Heart right ventricle (tissue), 16 donors: ENCODE data around the gene ANO9. TPM values are rescaled to one million over a fixed set of nuclear protein-coding genes. Genes with fewer than 3 reads are reported as not detected.

ENCODE experiments used
- ATAC-seq, 8 donors: fragments of 200-7000 bp; cut with Tn5 transposase; one replicate each; pipeline ENCODE4 v1.9.1; 2020; ENCODE audit warnings: mild to moderate bottlenecking in 8 of 8, moderate library complexity in 8 of 8, moderate number of reproducible peaks in 1 of 8
- DNase-seq, 2 donors: peaks; one replicate each; pipeline ENCODE4 v3.0.0-alpha.2; 2020
- H3K27ac ChIP-seq, 10 donors: fragments of 200-600 bp; sonication (generic) in 2 of 10; one replicate each; pipeline versions ENCODE4 v1.5.0 to v1.8.0; 2020 to 2022; ENCODE audit warnings: mild to moderate bottlenecking in 3 of 10
- H3K27me3 ChIP-seq, 7 donors: fragments of 200-600 bp; one replicate each; pipeline ENCODE4 v1.8.0; 2021 to 2022; ENCODE audit warnings: mild to moderate bottlenecking in 2 of 7
- H3K36me3 ChIP-seq, 9 donors: fragments of 200-600 bp; sonication (generic) in 1 of 9; one replicate each; pipeline versions ENCODE4 v1.5.0 to v1.8.0; 2020 to 2022; ENCODE audit warnings: mild to moderate bottlenecking in 2 of 9
- H3K4me1 ChIP-seq, 9 donors: fragments of 200-600 bp; sonication (generic) in 1 of 9; one replicate each; pipeline versions ENCODE4 v1.5.0 to v1.8.0; 2020 to 2022; ENCODE audit warnings: mild to moderate bottlenecking in 4 of 9
- H3K4me3 ChIP-seq, 10 donors: fragments of 200-600 bp; sonication (generic) in 2 of 10; one replicate each; pipeline versions ENCODE4 v1.5.0 to v1.8.0; 2020 to 2022; ENCODE audit warnings: mild to moderate bottlenecking in 7 of 10, moderate library complexity in 2 of 10
- H3K9me3 ChIP-seq, 11 donors: fragments of 200-600 bp in 10 of 11; sonication (generic) in 2 of 11; one replicate each; pipeline versions ENCODE4 v1.5.0 to v1.8.0; 2013 to 2022; ENCODE audit warnings: mild to moderate bottlenecking in 2 of 11, control low read depth in 1 of 11, moderate library complexity in 1 of 11
- CTCF ChIP-seq, 9 donors: fragments of 200-600 bp; sonication (generic) in 2 of 9; IDR thresholded peaks; one replicate each; pipeline versions ENCODE4 v1.5.0 to v1.8.0; 2021 to 2022; ENCODE audit warnings: antibody characterized with exemption in 9 of 9, mild to moderate bottlenecking in 5 of 9, moderate library complexity in 1 of 9
- WGBS, 2 donors: extraction: QIAGEN DNeasy Blood & Tissue Kit; methylation state at CpG; one replicate each; pipeline ENCODE4 v1.1.7; 2013; ENCODE audit warnings: inconsistent platforms in 1 of 2; 5-methylcytosine and 5-hydroxymethylcytosine counted together
- intact Hi-C, 10 donors: fragments of 100-400 bp; cut with DNase I; formaldehyde crosslinking; loops; one replicate each; pipeline versions ENCODE4 v1.11.1 to v1.14.2; 2022
- polyA plus RNA-seq, 2 donors: library from polyadenylated mRNA; stranded (reverse); fragments of 200-250 nt; gene quantifications; one replicate each; pipeline ENCODE4 v1.2.3, GENCODE V29; 2013
- total RNA-seq, 10 donors: library from RNA; stranded (reverse); fragmentation: NEBNext Ultra II Directional in 3 of 10; extraction: Animal tissue kit (Norgen Biotek cat#: 25700) in 3 of 10; gene quantifications; one replicate each; pipeline versions ENCODE4 v1.2.1 to v1.2.4, GENCODE V29; 2021 to 2023
- donor health status: Arrhythmogenic right ventricular cardiomyopathy.
- donor health status: ischemic (EF 13 %, LVEDD 7.1; RV severe dilation, severe dysfunction).
- donor health status: healthy with polysubstance abuse.
- donor health status: DM: no; HTN: yes; CAD: no.
- donor health status: DM: no; HTN: no; CAD: no.
- donor health status: ischemic (EF 25% LVEDD 6.9; RV normal size, moderate dysfunction).
- donor health status: ischemic (EF 25% LVEDD 5.7; RV mildly dilated, moderate dysfunction).
- donor health status: healthy.
- donor health status: DM: yes; HTN: yes; CAD: no.
- donor health status: Ischemic cardiomyopathy.
- donor health status: ischemic (EF 35%, LVEDD 5.7; RV mildly dilated, moderate dysfunction).
- donor health status: nonischemic (EF 11% LVEDD 7.7; RV severe dilation, severe dysfunction).
- donor health status: DM: yes; HTN: yes; CAD: no.
- donor health status: PGD.
- donor health status: ischemic (EF 29% LVEDD 5.4; RV normal size, mild dysfunction).
- donor health status: nonischemic (EF 23%, LVEDD 6.1; RV moderate dilation, normal function).

ANO9 gene
- total and polyA plus RNA-seq, 12 donors = 0.05 to 2.3 (median 0.19) TPM; not detected in 4

- no peaks in the 10 kb centered on the region for H3K9me3 ChIP-seq
- no peak overlapping the region for H3K4me3 ChIP-seq
- H3K27me3 ChIP-seq = peaks cover 8 to 71% (median 61%) of the 10 kb centered on the region in 7 donors
- TF ChIP-seq CTCF (IDR thresholded peaks at IDR 0.05) = no peak
- H3K36me3 ChIP-seq = no peaks in the 10 kb centered on the region
- H3K27ac ChIP-seq = no peak overlapping the region
- DNase-seq = no peak
- no peak for ATAC-seq
- peaks cover 0 to 10% (median 8%) of the 10 kb centered on the region in 9 donors for H3K4me1 ChIP-seq
- WGBS, 2 donors = 41 to 44% methylated on average over 7 of the region's 7 CpGs
- intact Hi-C loops = loop anchor here in 3 of 10 donors (10.0 kb wide), 2 partner anchors 77 to 113 kb away; partner anchors contain the start of gene ANO9 (in 1 of the 3)
Observed at GRCh38 chr11:367956-368413, 73.8 kb downstream of the ANO9 start.

Other genes starting within 250 kb of the ANO9 start
- gene SCGB1C1, start 248.9 kb downstream of the ANO9 start, total RNA-seq = not detected
- gene SCGB1C1, start 248.9 kb downstream of the ANO9 start, polyA plus RNA-seq = not detected
- 10 to 100 TPM; 18.7 to 32.0 (median 20.7) TPM for gene BET1L, start 234.6 kb downstream of the ANO9 start, total RNA-seq
- gene BET1L, start 234.6 kb downstream of the ANO9 start, polyA plus RNA-seq = 10 to 100 TPM; 12.4 to 23.5 TPM
- gene RIC8A, start 234.3 kb downstream of the ANO9 start, total RNA-seq = 10 to 100 TPM; 38.4 to 82.1 (median 59.5) TPM
- 10 to 100 TPM; 38.6 to 76.4 TPM for gene RIC8A, start 234.3 kb downstream of the ANO9 start, polyA plus RNA-seq
- gene SIRT3, start 205.7 kb downstream of the ANO9 start, total RNA-seq = 10 to 100 TPM; 33.1 to 50.2 (median 35.5) TPM
- gene SIRT3, start 205.7 kb downstream of the ANO9 start, polyA plus RNA-seq = 10 to 100 TPM; 18.5 to 23.3 TPM
- gene PSMD13, start 205.0 kb downstream of the ANO9 start, total RNA-seq = 100 to 1,000 TPM in 3 of 10 donors, 10 to 100 TPM in 7; 78.7 to 110 (median 90.4) TPM
- gene PSMD13, start 205.0 kb downstream of the ANO9 start, polyA plus RNA-seq = 100 to 1,000 TPM; 129 to 163 TPM
- gene NLRP6, start 163.6 kb downstream of the ANO9 start, total RNA-seq = under 1 TPM in 4 of 10 donors, not detected in 6; 0.09 to 0.25 (median 0.12) TPM
- under 1 TPM; 0.07 to 0.09 TPM for gene NLRP6, start 163.6 kb downstream of the ANO9 start, polyA plus RNA-seq
- 10 to 100 TPM in 1 of 10 donors, 1 to 10 TPM in 9; 3.3 to 10.8 (median 5.9) TPM for gene PGGHG, start 152.9 kb downstream of the ANO9 start, total RNA-seq
- 10 to 100 TPM; 15.9 to 45.3 TPM for gene PGGHG, start 152.9 kb downstream of the ANO9 start, polyA plus RNA-seq
- gene IFITM5, start 142.5 kb downstream of the ANO9 start, total RNA-seq = not detected
- not detected for gene IFITM5, start 142.5 kb downstream of the ANO9 start, polyA plus RNA-seq
- 100 to 1,000 TPM in 7 of 10 donors, 10 to 100 TPM in 3; 57.2 to 333 (median 144) TPM for gene IFITM2, start 134.2 kb downstream of the ANO9 start, total RNA-seq
- gene IFITM2, start 134.2 kb downstream of the ANO9 start, polyA plus RNA-seq = 100 to 1,000 TPM; 423 to 843 TPM
- 100 to 1,000 TPM in 4 of 10 donors, 10 to 100 TPM in 6; 51.6 to 182 (median 94.9) TPM for gene IFITM1, start 128.0 kb downstream of the ANO9 start, total RNA-seq
- 100 to 1,000 TPM; 235 to 427 TPM for gene IFITM1, start 128.0 kb downstream of the ANO9 start, polyA plus RNA-seq
- gene IFITM3, start 121.2 kb downstream of the ANO9 start, total RNA-seq = 100 to 1,000 TPM in 9 of 10 donors, 10 to 100 TPM in 1; 94.1 to 591 (median 172) TPM
- 1,000 to 10,000 TPM in 1 of 2 donors, 100 to 1,000 TPM in 1; 676 to 1,409 TPM for gene IFITM3, start 121.2 kb downstream of the ANO9 start, polyA plus RNA-seq
- gene B4GALNT4, start 72.5 kb downstream of the ANO9 start, total RNA-seq = 1 to 10 TPM in 1 of 10 donors, under 1 TPM in 6, not detected in 3; 0.09 to 1.6 (median 0.25) TPM
- gene B4GALNT4, start 72.5 kb downstream of the ANO9 start, polyA plus RNA-seq = 1 to 10 TPM in 1 of 2 donors, under 1 TPM in 1; 0.75 to 1.7 TPM
- 1 to 10 TPM in 4 of 10 donors, under 1 TPM in 6; 0.19 to 3.0 (median 0.74) TPM for gene PKP3, start 47.8 kb downstream of the ANO9 start, total RNA-seq
- under 1 TPM; 0.13 to 0.80 TPM for gene PKP3, start 47.8 kb downstream of the ANO9 start, polyA plus RNA-seq
- 10 to 100 TPM; 20.4 to 52.4 (median 30.0) TPM for gene SIGIRR, start 27.0 kb downstream of the ANO9 start, total RNA-seq
- 100 to 1,000 TPM in 1 of 2 donors, 10 to 100 TPM in 1; 56.0 to 187 TPM for gene SIGIRR, start 27.0 kb downstream of the ANO9 start, polyA plus RNA-seq
- 10 to 100 TPM; 16.7 to 37.9 (median 24.8) TPM for gene PTDSS2, start 8.3 kb upstream of the ANO9 start, total RNA-seq
- gene PTDSS2, start 8.3 kb upstream of the ANO9 start, polyA plus RNA-seq = 10 to 100 TPM; 31.4 to 55.5 TPM
- 100 to 1,000 TPM; 118 to 221 (median 153) TPM for gene RNH1, start 65.2 kb upstream of the ANO9 start, total RNA-seq
- gene RNH1, start 65.2 kb upstream of the ANO9 start, polyA plus RNA-seq = 100 to 1,000 TPM in 1 of 2 donors, 10 to 100 TPM in 1; 37.4 to 189 TPM
- gene HRAS, start 93.6 kb upstream of the ANO9 start, total RNA-seq = 10 to 100 TPM; 44.7 to 61.1 (median 54.5) TPM
- 100 to 1,000 TPM; 107 to 132 TPM for gene HRAS, start 93.6 kb upstream of the ANO9 start, polyA plus RNA-seq
- gene LRRC56, start 95.5 kb upstream of the ANO9 start, total RNA-seq = under 1 TPM in 8 of 10 donors, not detected in 2; 0.13 to 0.49 (median 0.19) TPM
- under 1 TPM; 0.26 to 0.37 TPM for gene LRRC56, start 95.5 kb upstream of the ANO9 start, polyA plus RNA-seq
- gene LMNTD2, start 118.7 kb upstream of the ANO9 start, total RNA-seq = under 1 TPM in 8 of 10 donors, not detected in 2; 0.30 to 0.72 (median 0.45) TPM
- 1 to 10 TPM in 1 of 2 donors, under 1 TPM in 1; 0.41 to 1.4 TPM for gene LMNTD2, start 118.7 kb upstream of the ANO9 start, polyA plus RNA-seq
- gene RASSF7, start 119.0 kb upstream of the ANO9 start, total RNA-seq = 1 to 10 TPM in 9 of 10 donors, under 1 TPM in 1; 0.96 to 4.0 (median 2.1) TPM
- 10 to 100 TPM in 1 of 2 donors, 1 to 10 TPM in 1; 6.9 to 14.2 TPM for gene RASSF7, start 119.0 kb upstream of the ANO9 start, polyA plus RNA-seq
- 10 to 100 TPM; 14.7 to 23.0 (median 18.5) TPM for gene PHRF1, start 134.5 kb upstream of the ANO9 start, total RNA-seq
- gene PHRF1, start 134.5 kb upstream of the ANO9 start, polyA plus RNA-seq = 10 to 100 TPM; 10.5 to 19.1 TPM
- 10 to 100 TPM in 5 of 10 donors, 1 to 10 TPM in 5; 4.5 to 20.2 (median 9.9) TPM for gene IRF7, start 173.9 kb upstream of the ANO9 start, total RNA-seq
- 10 to 100 TPM; 12.2 to 48.4 TPM for gene IRF7, start 173.9 kb upstream of the ANO9 start, polyA plus RNA-seq
- gene CDHR5, start 182.9 kb upstream of the ANO9 start, total RNA-seq = not detected
- gene CDHR5, start 182.9 kb upstream of the ANO9 start, polyA plus RNA-seq = not detected
- gene SCT, start 185.2 kb upstream of the ANO9 start, total RNA-seq = 1 to 10 TPM in 2 of 10 donors, under 1 TPM in 1, not detected in 7; 0.99 to 2.0 (median 1.0) TPM
- under 1 TPM in 1 of 2 donors, not detected in 1; 0.64 TPM for gene SCT, start 185.2 kb upstream of the ANO9 start, polyA plus RNA-seq
- gene DRD4, start 195.3 kb upstream of the ANO9 start, total RNA-seq = under 1 TPM in 6 of 10 donors, not detected in 4; 0.19 to 0.72 (median 0.49) TPM
- gene DRD4, start 195.3 kb upstream of the ANO9 start, polyA plus RNA-seq = under 1 TPM in 1 of 2 donors, not detected in 1; 0.09 TPM